ENCODE measurements around the gene OR2T27. TPM values are rescaled to one million over a fixed set of nuclear protein-coding genes. Genes with fewer than 3 reads are reported as not detected.
"Not testable (repeated sequence)": the region's sequence is repeated elsewhere in the genome, so short reads cannot be mapped to it uniquely, and the experiment has no call there.

The OR2T27 gene
- total RNA-seq, 1 experiment from 2014 or later, result not detected

GRCh38 chr1:248640906-248641305, 14.4 kb downstream of the OR2T27 start:
- DNase-seq (ENCODE audit: low read depth), result not testable (repeated sequence)

- DNase-seq (ENCODE audit: low read depth), result not testable (repeated sequence)
Measured at GRCh38 chr1:248639652-248640051, 15.7 kb downstream of the OR2T27 start.

GRCh38 chr1:248636612-248637011, 18.7 kb downstream of the OR2T27 start:
- DNase-seq (ENCODE audit: low read depth), result not testable (repeated sequence)

- not testable (repeated sequence) for DNase-seq (ENCODE audit: low read depth)
Measured at GRCh38 chr1:248634991-248635390, 20.3 kb downstream of the OR2T27 start, which contains the start of gene OR2T11. Gene OR2T11, minus strand, starts transcription at chr1:248635091. Its CDS starts 7,963 bp downstream, at chr1:248627128.

GRCh38 chr1:248631354-248632008, 23.8 kb downstream of the OR2T27 start:
- DNase-seq (ENCODE audit: low read depth), result peak; percentile 38

- no peak for DNase-seq (ENCODE audit: low read depth)
Measured at GRCh38 chr1:248630551-248630950, 24.8 kb downstream of the OR2T27 start.

GRCh38 chr1:248627971-248628844, 27.1 kb downstream of the OR2T27 start:
- DNase-seq (ENCODE audit: low read depth), result no peak

GRCh38 chr1:248625971-248626370, 29.4 kb downstream of the OR2T27 start:
- DNase-seq (ENCODE audit: low read depth), result no peak

GRCh38 chr1:248625166-248625565, 30.2 kb downstream of the OR2T27 start:
- DNase-seq (ENCODE audit: low read depth), result no peak

- DNase-seq (ENCODE audit: low read depth), result peak; percentile 45
Measured at GRCh38 chr1:248622570-248623001, 32.7 kb downstream of the OR2T27 start.

- DNase-seq (ENCODE audit: low read depth), result no peak
Measured at GRCh38 chr1:248621770-248622169, 33.6 kb downstream of the OR2T27 start.

GRCh38 chr1:248618878-248619277, 36.5 kb downstream of the OR2T27 start:
- DNase-seq (ENCODE audit: low read depth), result peak; percentile 40

- no peak for DNase-seq (ENCODE audit: low read depth)
Measured at GRCh38 chr1:248618119-248618518, 37.2 kb downstream of the OR2T27 start.

GRCh38 chr1:248613742-248614141, 41.6 kb downstream of the OR2T27 start:
- DNase-seq (ENCODE audit: low read depth), result no peak

- no peak for DNase-seq (ENCODE audit: low read depth)
Measured at GRCh38 chr1:248611883-248612414, 43.4 kb downstream of the OR2T27 start.

GRCh38 chr1:248610301-248610700, 45.0 kb downstream of the OR2T27 start:
- DNase-seq (ENCODE audit: low read depth), result no peak

Other genes with a start within 250 kb of the OR2T27 start
- not detected in 2 replicates for gene OR2T2, start 209.9 kb downstream of the OR2T27 start, total RNA-seq (2014; rRNA removed; shearing (Covaris generic))
- gene OR2T3, start 182.2 kb downstream of the OR2T27 start, total RNA-seq (2014; rRNA removed; shearing (Covaris generic)), result not detected in 2 replicates
- gene OR2T5, start 166.9 kb downstream of the OR2T27 start, total RNA-seq (2014; rRNA removed; shearing (Covaris generic)), result not detected in 2 replicates
- not detected in 2 replicates for gene OR2G6, start 147.5 kb downstream of the OR2T27 start, total RNA-seq (2014; rRNA removed; shearing (Covaris generic))
- gene OR2T29, start 92.8 kb downstream of the OR2T27 start, total RNA-seq (2014; rRNA removed; shearing (Covaris generic)), result not detected in 2 replicates
- not detected in 2 replicates for gene OR2T34, start 80.8 kb downstream of the OR2T27 start, total RNA-seq (2014; rRNA removed; shearing (Covaris generic))
- not detected in 2 replicates for gene OR2T10, start 57.8 kb downstream of the OR2T27 start, total RNA-seq (2014; rRNA removed; shearing (Covaris generic))
- not detected in 2 replicates for gene OR2T11, start 20.4 kb downstream of the OR2T27 start, total RNA-seq (2014; rRNA removed; shearing (Covaris generic))
- gene OR2T35, start 10.2 kb downstream of the OR2T27 start, total RNA-seq (2014; rRNA removed; shearing (Covaris generic)), result not detected in 2 replicates
- gene OR14I1, start 47.2 kb upstream of the OR2T27 start, total RNA-seq (2014; rRNA removed; shearing (Covaris generic)), result not detected in 2 replicates
- gene LYPD8, start 100.2 kb upstream of the OR2T27 start, total RNA-seq (2014; rRNA removed; shearing (Covaris generic)), result 1.4 and 2.1 TPM in 2 replicates
- gene SH3BP5L, start 170.4 kb upstream of the OR2T27 start, total RNA-seq (2014; rRNA removed; shearing (Covaris generic)), result 13.3 and 18.6 TPM in 2 replicates
- gene ZNF672, start 182.7 kb upstream of the OR2T27 start, total RNA-seq (2014; rRNA removed; shearing (Covaris generic)), result 13.4 and 13.8 TPM in 2 replicates
- gene ZNF692, start 203.6 kb upstream of the OR2T27 start, total RNA-seq (2014; rRNA removed; shearing (Covaris generic)), result 13.2 and 14.8 TPM in 2 replicates

Measured in RPMI7951 (cell line).